Activated CD4-positive, alpha-beta T cell treated with anti-CD3 and anti-CD28 coated beads for 24 hours (primary cell): ENCODE measurements around the gene CTNND1.
"Not testable (repeated sequence)": the region's sequence is repeated elsewhere in the genome, so short reads cannot be mapped to it uniquely, and the experiment has no call there.

Experiments
- DNase-seq, 2 donors: peaks; one replicate each; pipeline ENCODE4 v3.0.0-alpha.2; 2020; ENCODE audit warnings: low read depth in 2 of 2

CTNND1 gene, protein sequence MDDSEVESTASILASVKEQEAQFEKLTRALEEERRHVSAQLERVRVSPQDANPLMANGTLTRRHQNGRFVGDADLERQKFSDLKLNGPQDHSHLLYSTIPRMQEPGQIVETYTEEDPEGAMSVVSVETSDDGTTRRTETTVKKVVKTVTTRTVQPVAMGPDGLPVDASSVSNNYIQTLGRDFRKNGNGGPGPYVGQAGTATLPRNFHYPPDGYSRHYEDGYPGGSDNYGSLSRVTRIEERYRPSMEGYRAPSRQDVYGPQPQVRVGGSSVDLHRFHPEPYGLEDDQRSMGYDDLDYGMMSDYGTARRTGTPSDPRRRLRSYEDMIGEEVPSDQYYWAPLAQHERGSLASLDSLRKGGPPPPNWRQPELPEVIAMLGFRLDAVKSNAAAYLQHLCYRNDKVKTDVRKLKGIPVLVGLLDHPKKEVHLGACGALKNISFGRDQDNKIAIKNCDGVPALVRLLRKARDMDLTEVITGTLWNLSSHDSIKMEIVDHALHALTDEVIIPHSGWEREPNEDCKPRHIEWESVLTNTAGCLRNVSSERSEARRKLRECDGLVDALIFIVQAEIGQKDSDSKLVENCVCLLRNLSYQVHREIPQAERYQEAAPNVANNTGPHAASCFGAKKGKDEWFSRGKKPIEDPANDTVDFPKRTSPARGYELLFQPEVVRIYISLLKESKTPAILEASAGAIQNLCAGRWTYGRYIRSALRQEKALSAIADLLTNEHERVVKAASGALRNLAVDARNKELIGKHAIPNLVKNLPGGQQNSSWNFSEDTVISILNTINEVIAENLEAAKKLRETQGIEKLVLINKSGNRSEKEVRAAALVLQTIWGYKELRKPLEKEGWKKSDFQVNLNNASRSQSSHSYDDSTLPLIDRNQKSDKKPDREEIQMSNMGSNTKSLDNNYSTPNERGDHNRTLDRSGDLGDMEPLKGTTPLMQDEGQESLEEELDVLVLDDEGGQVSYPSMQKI

DNA sequence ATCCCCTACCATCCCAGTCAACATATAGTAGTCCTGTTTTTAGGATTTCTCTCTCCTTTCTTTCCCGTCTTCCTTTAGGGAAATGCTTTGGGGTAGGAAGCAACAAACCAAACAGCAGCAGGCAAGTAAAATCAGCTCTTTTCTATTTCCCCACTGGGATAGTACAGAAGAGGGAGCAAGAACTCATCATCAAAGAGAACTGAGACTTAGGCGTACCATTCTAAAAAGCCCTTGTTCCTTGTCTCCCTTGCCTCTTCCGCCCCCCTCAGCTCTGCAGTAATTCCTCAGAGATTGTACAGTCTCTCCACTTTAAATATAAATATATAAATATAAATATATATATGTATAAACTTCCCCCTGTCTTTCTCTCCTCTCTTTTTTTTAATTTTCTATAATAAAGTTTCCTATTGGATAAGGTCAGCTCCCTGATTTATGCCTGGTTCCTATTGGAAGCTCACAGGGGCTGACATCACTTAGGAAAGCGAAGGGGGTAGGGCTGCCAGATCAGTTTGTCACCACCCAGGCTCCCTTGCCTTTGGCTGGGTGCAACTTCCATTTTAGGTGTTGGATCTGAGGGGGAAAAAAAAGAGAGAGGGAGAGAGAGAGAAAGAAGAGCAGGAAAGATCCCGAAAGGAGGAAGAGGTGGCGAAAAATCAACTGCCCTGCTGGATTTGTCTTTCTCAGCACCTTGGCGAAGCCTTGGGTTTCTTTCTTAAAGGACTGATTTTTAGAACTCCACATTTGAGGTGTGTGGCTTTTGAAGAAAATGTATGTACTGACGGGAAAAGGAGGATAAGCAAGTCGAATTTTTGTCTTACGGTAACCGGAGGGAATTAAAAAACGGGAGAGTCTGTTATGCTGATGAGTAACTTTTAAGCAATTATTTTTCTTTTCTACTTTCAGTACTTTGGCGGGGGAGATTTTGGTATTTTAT lies at the start of gene CTNND1:
TSS of gene CTNND1 (plus strand) at position 502 of the 934 bp plus-strand sequence. CDS start 29,677 bp downstream, outside the sequence.
- DNase-seq, result no peak

DNA sequence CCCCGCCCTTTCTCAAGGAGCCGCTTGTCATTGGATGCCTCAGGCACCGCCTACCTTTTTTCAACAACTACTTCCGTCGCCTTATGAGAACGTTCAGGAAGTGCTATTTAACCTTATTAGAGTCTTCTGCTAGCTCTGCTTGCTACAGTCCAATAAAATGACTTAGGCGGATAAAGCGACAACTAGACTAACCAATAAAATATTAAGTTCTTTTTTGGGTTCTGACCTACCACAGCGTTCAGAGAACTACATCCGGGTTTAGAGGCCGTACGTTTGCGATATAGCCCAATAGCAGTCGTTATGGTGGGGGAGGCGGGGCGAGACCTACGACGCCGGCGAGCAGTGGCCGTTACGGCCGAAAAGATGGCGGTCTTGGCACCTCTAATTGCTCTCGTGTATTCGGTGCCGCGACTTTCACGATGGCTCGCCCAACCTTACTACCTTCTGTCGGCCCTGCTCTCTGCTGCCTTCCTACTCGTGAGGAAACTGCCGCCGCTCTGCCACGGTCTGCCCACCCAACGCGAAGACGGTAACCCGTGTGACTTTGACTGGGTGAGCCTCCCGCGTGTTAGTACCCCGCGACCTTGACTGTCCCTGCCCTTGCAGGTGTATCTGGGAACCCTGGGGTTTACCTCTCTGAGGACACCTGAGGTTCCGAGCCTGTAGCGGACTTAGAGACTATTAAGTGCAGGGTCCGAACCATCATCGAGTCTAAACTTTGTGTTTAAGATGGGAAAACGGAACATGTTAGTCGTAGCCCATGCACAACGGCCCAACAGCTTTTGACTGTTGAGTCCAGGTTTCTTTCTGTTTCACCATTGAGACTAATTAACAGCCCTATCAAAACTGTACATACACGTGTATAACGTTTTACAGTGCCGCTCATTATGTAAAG lies 49.1 kb upstream of the CTNND1 start, which contains the start of gene TMX2:
TSS of gene TMX2 (plus strand) at position 338 of the 895 bp plus-strand sequence. CDS start at position 364, 26 bp downstream.
- DNase-seq, result peak; percentile 85

DNA sequence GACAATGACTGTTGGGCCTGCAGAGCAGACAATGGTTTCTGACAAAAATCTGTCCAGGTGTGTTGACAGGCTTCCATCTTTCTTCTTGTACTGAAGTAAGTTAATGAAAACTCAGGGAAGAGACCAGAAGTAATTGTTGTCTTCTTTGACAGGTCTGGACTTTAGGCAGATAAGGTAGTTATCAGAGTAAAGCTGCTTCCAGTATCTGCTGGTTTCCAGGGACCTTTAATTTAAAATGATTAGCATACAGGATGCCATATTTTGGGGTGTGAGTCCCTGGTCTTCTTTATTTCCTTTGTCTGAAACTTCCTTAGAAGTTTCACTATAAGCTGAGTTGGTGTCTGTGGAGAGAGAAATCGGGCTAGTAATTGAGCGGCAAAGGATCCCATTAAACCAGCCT lies 47.8 kb upstream of the CTNND1 start:
- DNase-seq, result no peak

DNA sequence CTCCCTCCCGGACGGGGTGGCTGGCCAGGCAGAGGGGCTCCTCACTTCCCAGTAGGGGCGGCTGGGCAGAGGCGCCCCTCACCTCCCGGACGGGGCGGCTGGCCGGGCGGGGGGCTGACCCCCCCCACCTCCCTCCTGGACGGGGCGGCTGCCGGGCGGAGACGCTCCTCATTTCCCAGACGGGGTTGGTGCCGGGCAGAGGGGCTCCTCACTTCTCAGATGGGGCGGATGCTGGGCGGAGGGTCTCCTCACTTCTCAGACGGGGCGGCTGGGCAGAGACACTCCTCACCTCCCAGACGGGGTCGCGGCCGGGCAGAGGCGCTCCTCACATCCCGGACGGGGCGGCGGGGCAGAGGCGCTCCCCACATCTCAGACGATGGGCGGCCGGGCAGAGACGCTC lies 44.9 kb upstream of the CTNND1 start:
- DNase-seq, result not testable (repeated sequence)

DNA sequence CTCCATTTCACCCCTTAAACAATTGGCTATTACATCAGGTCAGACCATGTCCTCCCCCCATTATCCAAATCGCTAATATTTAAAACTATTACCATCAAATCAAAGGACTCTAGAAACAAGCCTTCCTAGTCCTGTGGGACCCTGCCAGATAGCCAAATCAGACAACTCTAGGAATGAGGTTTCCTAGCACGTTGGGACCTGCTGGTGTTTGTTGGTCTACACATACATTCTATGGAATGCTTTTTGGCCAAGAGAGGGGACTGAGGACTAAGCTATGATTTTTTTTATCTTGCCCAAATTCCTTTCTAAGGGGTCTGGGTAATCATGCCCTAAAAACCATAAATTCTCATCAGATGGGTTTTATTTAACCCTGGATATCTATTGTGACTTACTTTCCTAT lies 34.4 kb upstream of the CTNND1 start:
- DNase-seq, result no peak

DNA sequence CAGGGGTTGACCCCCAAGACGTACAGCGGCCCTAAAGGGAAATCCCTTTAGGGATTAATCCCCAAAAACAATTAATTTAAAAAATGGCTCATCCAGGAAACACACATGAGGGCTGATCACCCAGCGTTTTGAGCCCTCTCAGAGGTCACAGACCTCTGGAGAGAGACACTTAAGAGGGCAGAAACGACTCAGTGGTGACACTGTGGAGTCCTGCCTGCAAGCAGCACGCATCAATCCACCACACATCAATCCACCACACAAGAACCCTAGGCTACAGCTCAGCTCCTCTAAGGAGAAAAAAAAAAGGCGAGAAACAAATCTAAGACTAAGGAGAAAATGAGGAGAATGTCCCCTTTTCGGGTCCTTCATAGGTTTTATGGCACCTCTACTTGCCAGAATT lies 32.8 kb upstream of the CTNND1 start:
- DNase-seq, result no peak

DNA sequence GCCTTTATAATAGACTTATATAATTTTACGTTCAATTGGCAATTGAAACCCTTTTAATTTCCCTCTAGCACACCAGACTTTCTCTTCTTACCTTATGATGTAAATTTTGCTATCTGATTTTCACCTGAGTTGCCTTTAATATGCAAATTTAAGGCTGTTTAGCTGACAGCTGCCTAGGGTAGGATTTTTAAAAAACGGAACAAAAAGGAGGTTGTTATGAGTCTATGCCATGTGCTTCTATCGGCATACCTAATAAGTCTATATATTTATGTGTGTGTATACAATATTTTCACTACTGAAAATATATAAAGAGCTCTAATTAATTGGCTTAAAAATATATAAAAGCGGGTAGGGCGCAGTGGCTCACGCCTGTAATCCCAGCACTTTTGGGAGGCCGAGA lies 32.1 kb upstream of the CTNND1 start:
- no peak for DNase-seq

DNA sequence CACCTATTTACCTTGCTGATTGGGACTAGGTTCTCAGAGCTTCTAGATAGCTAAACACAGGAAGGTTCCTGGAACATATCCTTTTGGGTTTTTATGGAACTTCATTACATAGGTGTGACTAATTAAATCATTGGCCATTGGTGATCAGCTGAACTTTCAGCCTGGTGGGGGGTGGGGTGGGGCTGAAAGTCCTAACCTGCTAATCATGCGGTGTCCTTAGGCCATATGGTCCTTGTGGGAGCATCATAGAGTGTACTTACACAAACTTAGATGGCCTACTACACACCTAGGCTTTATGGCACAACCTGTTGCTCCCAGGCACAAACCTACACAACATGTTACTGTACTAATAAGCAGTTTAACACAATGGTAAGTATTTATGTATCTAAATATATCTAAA lies 28.9 kb upstream of the CTNND1 start:
- no peak for DNase-seq

DNA sequence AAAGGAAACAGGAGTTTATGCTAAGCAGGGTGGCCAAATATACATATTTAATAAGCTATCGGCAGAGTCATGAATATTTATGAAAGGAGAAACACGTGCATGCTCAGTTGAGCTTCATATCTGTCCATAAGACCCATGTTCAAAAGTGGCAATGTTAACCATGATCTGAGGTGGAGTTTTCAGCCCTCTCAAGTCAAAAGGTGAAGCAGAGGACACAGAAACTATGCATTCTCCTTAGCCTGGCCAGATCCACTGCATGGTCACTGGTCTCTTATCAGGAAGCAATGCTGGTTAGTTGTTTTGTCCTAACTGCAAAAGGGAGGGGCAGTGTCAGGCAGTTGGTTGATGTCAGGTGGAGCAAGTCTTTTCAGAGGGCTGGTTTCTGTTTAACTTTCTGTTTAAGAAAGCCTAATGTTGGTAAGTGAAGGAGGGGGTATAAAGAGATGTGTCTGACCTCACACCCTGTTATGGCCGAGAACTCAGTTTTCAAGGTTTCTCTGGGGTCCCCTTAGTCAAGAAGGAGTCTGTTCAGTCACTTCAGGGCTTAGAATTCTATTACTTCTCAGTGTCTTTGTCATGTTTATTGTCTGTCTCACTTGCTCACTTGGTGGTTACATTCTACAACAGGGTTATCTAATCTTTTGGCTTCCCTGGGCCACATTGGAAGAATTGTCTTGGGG lies 25.8 kb upstream of the CTNND1 start:
- DNase-seq, result no peak

DNA sequence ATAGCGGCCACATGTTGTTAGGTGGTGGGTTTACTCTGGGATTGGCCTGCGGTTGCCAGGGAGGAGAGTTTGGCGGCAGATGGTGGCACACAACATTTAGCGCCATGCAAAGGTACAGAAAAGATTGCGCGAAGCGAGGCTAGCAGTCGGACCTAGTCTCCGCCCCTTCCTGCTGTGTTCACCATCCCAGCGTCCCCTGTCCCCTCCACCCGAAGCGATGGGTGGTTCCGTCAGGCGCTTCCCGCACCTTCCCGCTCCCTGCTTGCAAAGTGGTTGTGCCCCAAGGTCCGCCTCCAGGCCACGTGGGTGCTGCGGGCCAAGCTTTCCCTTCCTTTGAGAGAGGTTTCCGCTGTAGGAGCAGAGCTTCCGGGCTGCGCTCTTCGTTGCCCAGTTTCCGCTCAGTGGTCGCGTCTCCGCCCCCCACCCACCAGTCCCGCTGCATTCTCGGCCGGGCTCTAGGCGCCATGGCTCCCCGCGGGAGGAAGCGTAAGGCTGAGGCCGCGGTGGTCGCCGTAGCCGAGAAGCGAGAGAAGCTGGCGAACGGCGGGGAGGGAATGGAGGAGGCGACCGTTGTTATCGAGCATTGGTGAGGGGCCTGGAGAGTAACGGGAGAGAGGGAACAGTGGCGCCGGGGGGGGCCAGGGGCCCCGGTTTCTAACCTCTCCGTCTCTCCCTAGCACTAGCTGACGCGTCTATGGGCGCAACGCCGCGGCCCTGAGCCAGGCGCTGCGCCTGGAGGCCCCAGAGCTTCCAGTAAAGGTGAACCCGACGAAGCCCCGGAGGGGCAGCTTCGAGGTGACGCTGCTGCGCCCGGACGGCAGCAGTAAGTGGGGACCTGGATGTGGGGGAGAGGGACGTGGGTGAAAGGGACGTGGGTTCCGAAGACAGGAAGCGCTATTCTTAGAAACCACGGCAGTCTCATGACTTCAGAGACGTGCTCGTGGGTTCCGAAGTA lies 20.2 kb upstream of the CTNND1 start, which contains the start of gene SELENOH:
TSS of gene SELENOH (plus strand) at position 360 of the 955 bp plus-strand sequence. CDS start at position 465, 105 bp downstream.
- peak; percentile 91 to 93 for DNase-seq

DNA sequence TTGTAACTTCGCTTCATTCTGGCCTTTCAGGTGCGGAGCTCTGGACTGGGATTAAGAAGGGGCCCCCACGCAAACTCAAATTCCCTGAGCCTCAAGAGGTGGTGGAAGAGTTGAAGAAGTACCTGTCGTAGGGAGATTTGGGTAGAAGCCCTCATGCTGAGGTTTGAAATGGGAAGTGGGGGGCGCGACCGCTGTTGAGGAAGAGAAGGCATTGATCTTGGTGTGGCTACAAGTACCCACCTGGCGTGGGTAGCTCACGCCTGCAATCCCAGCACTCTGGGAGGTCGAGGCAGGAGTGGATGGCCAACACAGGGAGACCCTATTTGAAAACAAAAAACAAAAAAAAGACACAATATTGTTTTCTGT lies 19.5 kb upstream of the CTNND1 start:
- DNase-seq, result no peak

DNA sequence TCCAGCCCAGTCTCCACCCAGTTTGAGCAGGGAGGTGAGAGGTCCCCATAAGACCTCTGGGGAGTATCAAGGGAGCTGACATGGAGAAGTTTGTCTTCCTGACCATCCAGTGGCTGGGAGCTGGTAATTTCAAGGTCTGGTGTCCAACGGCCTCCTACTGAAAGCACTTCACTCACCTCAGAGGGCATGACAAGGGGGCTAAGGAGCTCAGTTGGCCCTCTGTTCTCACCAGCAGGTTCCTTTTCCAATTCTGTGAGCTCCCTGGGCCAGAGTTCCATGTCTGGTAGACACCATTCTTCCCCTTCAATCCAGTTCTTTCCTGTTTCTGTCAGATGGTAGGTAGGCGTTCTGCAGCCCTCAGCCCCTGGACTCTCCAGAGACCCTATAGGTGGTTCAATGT lies 17.2 kb upstream of the CTNND1 start:
- DNase-seq, result no peak

DNA sequence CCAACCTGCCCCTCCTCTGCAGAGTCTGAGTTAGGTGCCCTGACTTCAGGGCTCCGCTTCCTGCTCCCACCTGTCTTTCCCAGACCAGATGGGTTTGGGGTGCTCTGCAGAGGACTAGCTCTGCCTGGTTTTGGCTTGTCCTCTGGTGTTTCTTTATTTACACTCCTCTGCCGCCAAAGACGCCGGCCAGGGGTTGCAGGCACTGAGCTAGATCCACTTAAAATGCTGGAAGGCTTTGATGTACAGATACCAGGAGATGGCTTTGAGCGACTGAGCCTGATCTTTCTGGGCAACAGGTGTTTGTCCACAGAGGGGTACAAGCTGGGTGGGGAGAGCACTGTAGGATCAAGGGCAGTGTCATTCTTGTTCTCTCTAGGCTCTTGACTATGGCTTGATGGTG lies 16.4 kb upstream of the CTNND1 start:
- no peak for DNase-seq

DNA sequence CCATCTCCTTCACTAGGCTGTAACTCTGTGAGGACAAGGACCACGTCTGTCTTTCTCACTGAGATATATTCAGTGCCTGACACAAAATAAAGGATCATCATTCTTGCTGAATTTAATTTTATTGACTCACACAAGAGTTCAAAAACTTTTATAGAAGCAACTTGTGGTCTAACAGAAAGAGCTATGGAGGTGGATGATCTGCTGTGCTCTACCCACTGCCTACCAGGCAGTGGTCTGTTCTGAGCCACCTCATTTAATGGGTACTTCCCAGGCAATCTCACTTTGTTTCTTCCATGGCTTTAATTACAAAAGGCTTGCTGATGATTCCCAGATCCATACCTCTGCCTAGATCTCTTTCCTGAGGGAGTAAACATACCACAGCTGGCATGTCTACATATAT lies 14.7 kb upstream of the CTNND1 start:
- no peak for DNase-seq

DNA sequence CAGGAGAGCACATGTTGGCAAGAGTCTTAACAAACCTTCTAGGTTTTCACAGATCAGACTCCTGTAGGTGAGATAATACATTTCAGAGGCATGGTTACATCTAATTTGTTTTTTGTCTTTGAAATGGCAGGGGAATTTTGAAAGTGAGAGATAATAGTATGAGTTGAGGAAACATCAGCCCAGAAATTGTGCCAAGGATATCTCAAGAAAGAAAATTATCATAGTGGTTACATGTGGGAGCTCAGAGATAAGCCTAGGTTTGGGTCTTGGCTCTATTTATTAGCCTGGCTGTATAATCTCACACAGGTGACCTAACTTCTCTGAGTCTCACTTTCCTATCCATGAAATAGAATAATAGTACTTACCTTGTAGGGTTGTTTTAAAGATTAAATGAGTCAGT lies 10.4 kb upstream of the CTNND1 start:
- no peak for DNase-seq

DNA sequence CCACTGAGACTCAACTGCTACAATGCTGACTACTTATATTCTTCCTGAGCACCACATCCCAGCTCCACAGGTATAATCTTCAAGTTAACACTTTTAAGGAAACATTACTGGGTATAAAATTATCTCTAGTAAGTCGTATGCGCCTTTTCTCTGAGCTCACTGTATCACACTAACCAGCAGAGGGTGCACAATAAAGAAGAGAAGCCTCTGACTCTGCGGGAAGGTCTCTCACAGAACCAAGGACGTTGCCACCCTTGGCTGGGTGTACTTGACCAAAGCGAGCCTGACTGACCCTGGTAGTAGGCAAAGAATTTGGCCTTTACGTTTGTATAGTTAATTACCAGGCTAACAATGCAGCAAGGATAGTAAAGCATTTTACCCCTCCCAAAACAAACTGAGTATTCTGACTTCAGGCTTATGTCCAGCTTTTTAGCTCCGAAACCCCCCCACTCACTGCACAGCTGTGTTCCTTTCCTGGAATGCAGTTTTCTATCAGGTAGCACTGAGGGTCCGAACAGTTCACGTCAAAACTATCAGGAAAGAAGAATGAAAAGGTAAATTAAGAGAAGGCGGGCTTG lies 9.8 kb upstream of the CTNND1 start, which contains the start of gene BTBD18:
TSS of gene BTBD18 (minus strand) at position 144 of the 578 bp plus-strand sequence. CDS start 631 bp downstream, outside the sequence.
- DNase-seq, result no peak

DNA sequence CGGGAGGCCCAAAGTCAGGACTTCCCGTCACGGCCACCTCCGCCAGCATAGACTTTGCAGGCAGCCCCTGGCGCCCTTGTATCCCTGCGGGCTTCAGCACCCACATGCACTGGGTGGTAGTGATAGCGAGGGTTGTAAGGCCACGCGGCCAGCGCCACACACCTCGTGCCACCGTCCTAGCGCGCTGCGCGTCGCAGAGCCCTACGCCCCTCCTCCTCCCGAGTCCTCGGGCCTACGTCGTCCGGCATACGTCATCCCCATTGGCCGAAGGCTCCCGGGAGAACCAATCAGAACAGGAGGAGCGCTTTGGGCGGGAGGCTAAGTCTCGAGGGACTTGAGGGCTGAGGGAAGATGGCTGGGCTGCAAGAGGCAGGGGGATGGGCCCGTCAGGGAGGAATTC lies 8.6 kb upstream of the CTNND1 start:
- no peak for DNase-seq

DNA sequence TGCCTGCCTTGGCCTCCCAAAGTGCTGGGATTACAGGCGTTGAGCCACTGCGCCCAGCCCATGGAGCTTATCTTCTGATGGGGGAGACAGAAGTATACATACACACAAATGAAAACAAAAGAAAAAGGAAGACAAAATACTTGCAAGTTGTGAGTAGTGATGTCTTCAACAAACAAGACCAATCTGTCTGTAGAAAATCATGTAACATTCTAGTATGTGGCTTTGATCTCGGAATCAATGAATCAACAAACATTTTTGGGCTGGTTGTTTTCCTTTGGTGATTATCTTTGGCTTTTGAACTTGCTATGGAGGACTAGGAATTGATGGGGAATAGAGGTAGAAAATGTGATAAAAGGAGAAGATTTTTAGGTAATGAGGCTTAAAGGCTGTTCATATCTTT lies 3.4 kb upstream of the CTNND1 start:
- DNase-seq, result no peak
